ENCODE results near the gene PSAP. TPM values are rescaled to one million over a fixed set of nuclear protein-coding genes. Genes with fewer than 3 reads are reported as not detected.

The PSAP gene
- total and polyA plus RNA-seq, 9 donors: 632 to 3,407 (median 1,118) TPM

DNA sequence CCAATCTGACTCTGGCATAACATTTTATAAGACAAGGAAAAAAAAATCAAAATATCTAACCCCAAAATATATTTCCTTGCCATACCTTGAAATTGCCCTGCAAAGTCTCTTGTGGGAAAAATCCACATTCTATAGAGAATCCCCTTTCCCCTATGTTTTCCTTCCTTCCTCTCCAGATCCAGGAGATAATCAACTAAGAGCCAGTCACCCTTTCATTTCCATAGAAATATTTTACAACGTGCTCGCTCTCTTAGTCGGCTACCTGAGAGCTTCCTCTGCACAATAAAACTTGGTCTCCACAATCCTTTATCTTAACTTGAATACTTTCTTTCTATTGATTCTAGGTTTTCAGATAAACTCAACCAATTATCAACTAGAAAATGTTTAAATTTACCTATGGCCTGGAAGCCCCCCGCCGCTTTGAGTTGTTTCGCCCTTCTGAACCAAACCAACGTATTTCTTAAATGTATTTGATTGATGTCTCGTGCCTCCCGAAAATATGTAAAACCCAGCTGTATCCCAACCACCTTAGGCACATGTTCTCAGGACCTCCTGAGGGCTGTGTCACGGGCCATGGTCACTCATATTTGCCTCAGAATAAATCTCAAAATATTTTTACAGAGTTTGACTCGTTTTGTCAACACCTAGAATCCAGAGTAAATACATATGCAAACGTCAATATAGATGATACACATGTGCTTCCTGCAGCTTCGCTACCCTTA, 869 bp downstream of the PSAP start:
- Histone ChIP-seq H3K9me3 (no peaks in the 10 kb centered on the region), H3K4me1 (ENCODE audit: insufficient read depth) (peaks cover 17% of the 10 kb centered on the region), H3K36me3 (no peaks in the 10 kb centered on the region), H3K4me3 (peak overlapping the region; percentile 94), H3K27ac (peak overlapping the region; percentile 74 to 93), H3K27me3 (no peaks in the 10 kb centered on the region)
- TF ChIP-seq EP300 (IDR thresholded peaks at IDR 0.05): no peak
- TF ChIP-seq CTCF (IDR thresholded peaks at IDR 0.05): no peak
- no peak for TF ChIP-seq POLR2A (IDR thresholded peaks at IDR 0.05)
- DNase-seq: no peak
- 2 to 5% (median 3%) methylated on average over 13 of the region's 13 CpGs for WGBS, 3 donors
- intact Hi-C loops (cut with DNase I): loop anchor here in 1 of 4 donors (2.0 kb wide), 1 partner anchor 39 kb away; no protein-coding TSS in a partner anchor

GRCh38 chr10:71849461-71849908, 1.6 kb downstream of the PSAP start:
- Histone ChIP-seq H3K9me3 (no peaks in the 10 kb centered on the region), H3K36me3 (no peaks in the 10 kb centered on the region), H3K4me3 (peak overlapping the region; percentile 94), H3K27me3 (no peaks in the 10 kb centered on the region), H3K27ac (no peak overlapping the region), H3K4me1 (ENCODE audit: insufficient read depth) (peaks cover 17% of the 10 kb centered on the region)
- no peak for TF ChIP-seq POLR2A (IDR thresholded peaks at IDR 0.05)
- TF ChIP-seq EP300 (IDR thresholded peaks at IDR 0.05): no peak
- no peak for TF ChIP-seq CTCF (IDR thresholded peaks at IDR 0.05)
- intact Hi-C loops (cut with DNase I): no loop called here
- DNase-seq: no peak
- 91 to 92% (median 91%) methylated on average over 17 of the region's 17 CpGs for whole genome bisulfite sequencing, 3 donors

GRCh38 chr10:71848325-71849275, 2.5 kb downstream of the PSAP start:
- 79 to 84% (median 81%) methylated on average over 11 of the region's 11 CpGs for whole genome bisulfite sequencing, 3 donors
- no peak for DNase-seq
- TF ChIP-seq EP300 (IDR thresholded peaks at IDR 0.05): no peak
- TF ChIP-seq POLR2A (IDR thresholded peaks at IDR 0.05): no peak
- TF ChIP-seq CTCF (IDR thresholded peaks at IDR 0.05): no peak
- Histone ChIP-seq H3K9me3 (no peaks in the 10 kb centered on the region), H3K27ac (no peak overlapping the region), H3K4me1 (ENCODE audit: insufficient read depth) (peaks cover 17% of the 10 kb centered on the region), H3K4me3 (no peak overlapping the region), H3K27me3 (no peaks in the 10 kb centered on the region), H3K36me3 (no peaks in the 10 kb centered on the region)
- intact Hi-C loops (cut with DNase I): no loop called here

DNA sequence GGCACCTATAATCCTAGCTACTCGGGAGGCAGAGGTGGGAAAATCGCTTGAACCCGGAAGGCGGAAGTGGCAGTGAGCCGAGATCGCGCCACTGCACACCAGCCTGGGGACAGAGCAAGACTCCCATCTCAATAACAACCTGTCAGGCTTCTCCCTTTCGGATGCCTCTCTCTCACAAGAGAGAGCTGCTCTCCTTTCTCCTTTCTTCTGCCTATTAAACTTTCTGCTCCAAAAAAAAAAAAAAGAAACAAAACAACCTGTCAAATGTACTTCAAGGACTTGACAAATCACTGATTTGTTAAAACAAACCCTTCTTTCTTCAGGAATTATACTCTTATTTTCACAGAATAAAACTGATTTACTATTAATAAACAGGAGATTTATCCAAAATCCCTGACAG, 3.6 kb downstream of the PSAP start:
- TF ChIP-seq POLR2A (IDR thresholded peaks at IDR 0.05) (no peak), CTCF (IDR thresholded peaks at IDR 0.05) (no peak), EP300 (IDR thresholded peaks at IDR 0.05) (no peak)
- H3K27ac ChIP-seq: no peak overlapping the region
- H3K4me1 ChIP-seq (ENCODE audit: insufficient read depth): peaks cover 20% of the 10 kb centered on the region
- no peak for DNase-seq
- 90 to 95% (median 95%) methylated on average over 8 of the region's 8 CpGs for WGBS, 3 donors
- no peaks in the 10 kb centered on the region for H3K9me3 ChIP-seq
- no peaks in the 10 kb centered on the region for H3K36me3 ChIP-seq
- no peaks in the 10 kb centered on the region for H3K27me3 ChIP-seq
- intact Hi-C loops (cut with DNase I): no loop called here
- H3K4me3 ChIP-seq: no peak overlapping the region
